HepG2 (cell line): ENCODE results near the gene ZC3H4. TPM values are rescaled to one million over a fixed set of nuclear protein-coding genes. Genes with fewer than 3 reads are reported as not detected.
A peak's percentile ranks its signal among the peaks of the same experiment; 100 is the strongest.

Source experiments
- ATAC-seq: fragments of 200-7000 bp; cut with Tn5 transposase; 3 replicates; pipeline ENCODE4 v1.9.1; 2020; ENCODE audit warnings: mild to moderate bottlenecking, moderate library complexity
- BruUV-seq: library from RNA; stranded (reverse); fragments of 400-500 nt; replicated peaks from 2 replicates; lab custom pipeline; 2021; lab: Mats Ljungman, UMichigan
- CTCF ChIA-PET: fragments of 300-600 bp; formaldehyde crosslinking; extraction: SDS; loops from one replicate; lab custom pipeline; 2021; ENCODE audit warnings: low total read pairs, inconsistent platforms, low intra/inter-chr PET ratio; lab: Yijun Ruan, JAX
- POLR2A ChIA-PET: fragments of 350-600 bp; sonication (Branson Sonifier 250); formaldehyde crosslinking; loops from one replicate; lab custom pipeline; 2020; ENCODE audit warnings: antibody characterized with exemption, inconsistent platforms; lab: Yijun Ruan, JAX
- DNase-seq: peaks from one replicate; pipeline ENCODE4 v3.0.0-alpha.2; 2015; ENCODE audit warnings: low spot score
- FAIRE-seq: peaks from 3 replicates; lab custom pipeline; 2011; peaks lifted over from hg19 to GRCh38; lab: Jason Lieb, UNC
- H2AFZ ChIP-seq: one replicate; pipeline ENCODE4 v1.6.1; 2011; ENCODE audit warnings: low read length, inconsistent platforms
- H3K27ac ChIP-seq: fragments of 300-600 bp; 3 replicates; pipeline ENCODE4 v1.8.0; 2011; ENCODE audit warnings: mixed run types, mild to moderate bottlenecking, mixed read lengths, low read length, inconsistent platforms; ENCODE audit not compliant: insufficient read depth; ENCODE audit errors: extremely low read length
- H3K27me3 ChIP-seq, 2 experiments: fragments of 200-600 bp in 1 of 2; 2 replicates in 1 of 2; 3 replicates in 1 of 2; pipeline versions ENCODE4 v1.6.0 to v1.8.0; 2011; ENCODE audit warnings: low read length in 2 of 2, mild to moderate bottlenecking in 2 of 2, moderate library complexity in 2 of 2, inconsistent platforms in 1 of 2; ENCODE audit not compliant: insufficient read depth in 2 of 2, control insufficient read depth in 1 of 2
- H3K36me3 ChIP-seq, 2 experiments: fragments of 200-600 bp in 1 of 2; replicated peaks in 1 of 2; 2 replicates in 1 of 2; 3 replicates in 1 of 2; pipeline versions ENCODE4 v1.5.1 to v1.8.0; 2011; ENCODE audit warnings: low read length in 2 of 2, inconsistent platforms in 1 of 2; ENCODE audit not compliant: insufficient read depth in 2 of 2, control insufficient read depth in 1 of 2
- H3K4me1 ChIP-seq: 2 replicates; pipeline ENCODE4 v1.5.1; 2012; ENCODE audit warnings: low read length, inconsistent platforms; ENCODE audit not compliant: insufficient read depth
- H3K4me2 ChIP-seq: 2 replicates; pipeline ENCODE4 v1.6.0; 2011; ENCODE audit warnings: low read depth, low read length, inconsistent platforms
- H3K4me3 ChIP-seq, 3 experiments: fragments of 200-600 bp in 1 of 3; sonication (generic), shearing (Covaris generic) in 1 of 3; replicated peaks in 1 of 3; 2 replicates each; pipeline ENCODE4 v1.5.1; 2011 to 2016; ENCODE audit warnings: low read length in 3 of 3, inconsistent platforms in 2 of 3, low read depth in 2 of 3, mild to moderate bottlenecking in 2 of 3, control low read depth in 1 of 3, mixed read lengths in 1 of 3; ENCODE audit not compliant: insufficient read depth in 1 of 3
- H3K79me2 ChIP-seq: one replicate; pipeline ENCODE4 v1.6.1; 2011; ENCODE audit warnings: low read length, inconsistent platforms; ENCODE audit not compliant: insufficient read depth
- H3K9ac ChIP-seq: 2 replicates; pipeline ENCODE4 v1.6.0; 2011; ENCODE audit warnings: mild to moderate bottlenecking, low read depth, low read length, inconsistent platforms; ENCODE audit not compliant: insufficient read depth
- H3K9me3 ChIP-seq: 2 replicates; pipeline ENCODE4 v1.5.1; 2012; ENCODE audit warnings: mild to moderate bottlenecking, low read length
- H4K20me1 ChIP-seq: 2 replicates; pipeline ENCODE4 v1.6.0; 2011; ENCODE audit warnings: inconsistent platforms, mild to moderate bottlenecking, low read length, moderate library complexity; ENCODE audit not compliant: insufficient read depth
- AGO2 ChIP-seq: fragments of 200-400 bp; formaldehyde crosslinking; optimal IDR thresholded peaks from 2 replicates; pipeline ENCODE3; 2017; ENCODE audit warnings: mild to moderate bottlenecking, low read depth, low read length, moderate library complexity
- ISL2 ChIP-seq: sonication (generic); formaldehyde crosslinking; IDR thresholded peaks from 2 replicates; pipeline ENCODE4 v1.5.0; 2020; ENCODE audit warnings: missing genetic modification reagents
- NCOA2 ChIP-seq: sonication (generic); formaldehyde crosslinking; IDR thresholded peaks from 2 replicates; pipeline ENCODE4 v1.8.0; 2022; ENCODE audit warnings: inconsistent platforms
- PRPF4 ChIP-seq: fragments of 200-400 bp; formaldehyde crosslinking; IDR thresholded peaks from 2 replicates; pipeline ENCODE4 v1.6.1; 2016; ENCODE audit warnings: low read length, low read depth; ENCODE audit not compliant: poor library complexity, severe bottlenecking
- TBP ChIP-seq: sonication (generic); formaldehyde crosslinking; IDR thresholded peaks from 2 replicates; pipeline ENCODE4 v1.5.0; 2020; ENCODE audit warnings: missing genetic modification reagents
- ZNF563 ChIP-seq: sonication (generic); formaldehyde crosslinking; IDR thresholded peaks from 2 replicates; pipeline ENCODE4 v1.8.0; 2022; ENCODE audit warnings: mild to moderate bottlenecking, moderate library complexity, missing genetic modification reagents
- WGBS: methylation state at CpG from one replicate; pipeline ENCODE4 v1.1.6; 2017; ENCODE audit warnings: low lambda C conversion rate; 5-methylcytosine and 5-hydroxymethylcytosine counted together
- in situ Hi-C: cut with HindIII; loops from 2 replicates; pipeline ENCODE4 v1.10.0; 2017; ENCODE audit warnings: low pct_unique_long_range_greater_than_20kb; ENCODE audit not compliant: extremely low pct_ligation_motif_present
- intact Hi-C: fragments of 100-400 bp; cut with micrococcal nuclease; formaldehyde crosslinking; loops from one replicate; pipeline ENCODE4 v1.10.0; 2022; ENCODE audit not compliant: unreplicated experiment
- polyA plus RNA-seq, 8 experiments: library from polyadenylated mRNA; depleted of rRNA in 3 of 8; stranded (reverse) in 7 of 8; unstranded in 1 of 8; fragments of >200 nt; fragmentation: Illumina TruSeq in 4 of 8; extraction: Trizol in 4 of 8; gene quantifications; 2 replicates each; pipeline versions ENCODE4 v1.2.1 to v1.2.3, GENCODE V29; 2011 to 2016; ENCODE audit warnings: low read depth in 4 of 8, missing spikeins in 1 of 8, mixed read lengths in 1 of 8; ENCODE audit not compliant: insufficient read depth in 1 of 8
- total RNA-seq, 5 experiments: library from RNA; depleted of rRNA; stranded (reverse); fragments of >200 nt; fragmentation: Illumina TruSeq; extraction: Trizol; gene quantifications; 2 replicates each; pipeline ENCODE4 v1.2.3, GENCODE V29; 2016; ENCODE audit warnings: low read depth in 1 of 5
- TF ChIP-seq, protein P1 (sequence below): sonication (generic); formaldehyde crosslinking; IDR thresholded peaks from 2 replicates; pipeline ENCODE4 v1.4.0; 2020; ENCODE audit warnings: low read depth, missing genetic modification reagents
- TF ChIP-seq, protein P2 (sequence below): sonication (generic); formaldehyde crosslinking; IDR thresholded peaks from 2 replicates; pipeline ENCODE4 v1.8.0; 2022; ENCODE audit warnings: missing genetic modification reagents, mild to moderate bottlenecking, borderline replicate concordance

Gene ZC3H4
- total and polyA plus RNA-seq, 2 of the 13 experiments (the other 11 are each of a cell fraction or from before 2014, with no cell fraction given): 1.8 to 10.7 TPM

DNA sequence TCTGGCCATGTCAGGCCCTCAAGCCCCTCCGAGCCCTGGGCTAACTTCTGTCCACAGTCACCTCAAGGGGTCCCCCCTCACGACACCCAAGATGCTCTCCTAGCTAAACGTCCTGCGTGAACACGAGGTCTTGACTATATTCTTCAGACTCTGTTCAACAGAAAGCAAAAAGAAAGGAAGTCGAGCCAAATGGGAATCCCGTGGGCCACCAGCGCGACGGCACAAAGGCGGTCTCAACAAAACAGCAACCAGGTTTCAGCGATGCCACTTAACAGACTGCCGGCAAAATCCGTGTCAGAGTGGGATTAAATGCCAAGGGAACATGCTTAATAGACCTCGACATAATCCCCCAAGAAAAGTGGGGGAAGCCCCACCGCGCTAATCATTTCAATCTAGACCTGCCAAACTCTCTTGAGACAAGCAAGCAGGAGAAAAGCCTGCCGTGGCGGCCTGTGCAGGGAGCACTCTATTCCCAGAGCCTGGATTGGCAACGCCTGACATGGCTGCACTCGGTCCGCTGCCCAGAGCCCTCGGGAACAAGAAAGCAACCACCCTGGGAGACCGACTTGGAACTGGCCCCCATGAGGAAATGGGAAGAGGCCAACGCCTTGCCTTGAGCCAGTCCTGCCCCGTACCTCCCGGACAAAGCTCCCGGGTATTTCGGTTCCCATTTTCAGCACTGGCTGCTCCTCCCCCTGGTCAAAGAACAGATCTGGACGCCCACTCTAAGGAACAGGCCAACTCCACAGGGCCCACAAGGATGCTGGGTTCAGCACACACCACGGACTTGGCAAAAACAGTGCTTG lies 16.0 kb downstream of the ZC3H4 start:
- in situ Hi-C loops (no loop called here), intact Hi-C loops (no loop called here)
- no peak for DNase-seq
- Histone ChIP-seq H2AFZ (no peak overlapping the region), H3K4me1 (peaks cover 74% of the 10 kb centered on the region), H3K79me2 (peaks cover 63% of the 10 kb centered on the region), H3K4me3 (no peak overlapping the region; a peak in 1 of 6 replicates), H3K9ac (peak overlapping the region; percentile 72; the same call in 1 of the 2 replicates), H4K20me1 (no peaks in the 10 kb centered on the region), H3K36me3 (peaks cover 5 to 19% of the 10 kb centered on the region in 2 experiments), H3K27ac (peak overlapping the region; percentile 91), H3K4me2 (0 out of 2 replicates have a peak overlapping the region, but pooled peaks have one; percentile 70), H3K9me3 (no peaks in the 10 kb centered on the region), H3K27me3 (no peaks in the 10 kb centered on the region)
- ChIA-PET CTCF (no interaction called here), POLR2A (interaction anchor here (11.1 kb wide), 1 partner anchor 14 kb away, joined by 456 read pairs; the partner anchor contains the start of gene ZC3H4)
- TF ChIP-seq AGO2 (peak; percentile 49), PRPF4 (peak; percentile 77), ZNF563 (CRISPR knock-in tag) (no peak), ISL2 (CRISPR knock-in tag) (no peak), TBP (CRISPR knock-in tag) (no peak), NCOA2 (CRISPR knock-in tag) (0 out of 2 replicates have a peak, but pooled peaks have one; percentile 1)
- TF ChIP-seq, protein P1, sequence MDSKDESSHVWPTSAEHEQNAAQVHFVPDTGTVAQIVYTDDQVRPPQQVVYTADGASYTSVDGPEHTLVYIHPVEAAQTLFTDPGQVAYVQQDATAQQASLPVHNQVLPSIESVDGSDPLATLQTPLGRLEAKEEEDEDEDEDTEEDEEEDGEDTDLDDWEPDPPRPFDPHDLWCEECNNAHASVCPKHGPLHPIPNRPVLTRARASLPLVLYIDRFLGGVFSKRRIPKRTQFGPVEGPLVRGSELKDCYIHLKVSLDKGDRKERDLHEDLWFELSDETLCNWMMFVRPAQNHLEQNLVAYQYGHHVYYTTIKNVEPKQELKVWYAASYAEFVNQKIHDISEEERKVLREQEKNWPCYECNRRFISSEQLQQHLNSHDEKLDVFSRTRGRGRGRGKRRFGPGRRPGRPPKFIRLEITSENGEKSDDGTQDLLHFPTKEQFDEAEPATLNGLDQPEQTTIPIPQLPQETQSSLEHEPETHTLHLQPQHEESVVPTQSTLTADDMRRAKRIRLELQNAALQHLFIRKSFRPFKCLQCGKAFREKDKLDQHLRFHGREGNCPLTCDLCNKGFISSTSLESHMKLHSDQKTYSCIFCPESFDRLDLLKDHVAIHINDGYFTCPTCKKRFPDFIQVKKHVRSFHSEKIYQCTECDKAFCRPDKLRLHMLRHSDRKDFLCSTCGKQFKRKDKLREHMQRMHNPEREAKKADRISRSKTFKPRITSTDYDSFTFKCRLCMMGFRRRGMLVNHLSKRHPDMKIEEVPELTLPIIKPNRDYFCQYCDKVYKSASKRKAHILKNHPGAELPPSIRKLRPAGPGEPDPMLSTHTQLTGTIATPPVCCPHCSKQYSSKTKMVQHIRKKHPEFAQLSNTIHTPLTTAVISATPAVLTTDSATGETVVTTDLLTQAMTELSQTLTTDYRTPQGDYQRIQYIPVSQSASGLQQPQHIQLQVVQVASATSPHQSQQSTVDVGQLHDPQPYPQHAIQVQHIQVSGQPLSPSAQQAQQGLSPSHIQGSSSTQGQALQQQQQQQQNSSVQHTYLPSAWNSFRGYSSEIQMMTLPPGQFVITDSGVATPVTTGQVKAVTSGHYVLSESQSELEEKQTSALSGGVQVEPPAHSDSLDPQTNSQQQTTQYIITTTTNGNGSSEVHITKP (CRISPR knock-in tag): no peak
- TF ChIP-seq, protein P2, sequence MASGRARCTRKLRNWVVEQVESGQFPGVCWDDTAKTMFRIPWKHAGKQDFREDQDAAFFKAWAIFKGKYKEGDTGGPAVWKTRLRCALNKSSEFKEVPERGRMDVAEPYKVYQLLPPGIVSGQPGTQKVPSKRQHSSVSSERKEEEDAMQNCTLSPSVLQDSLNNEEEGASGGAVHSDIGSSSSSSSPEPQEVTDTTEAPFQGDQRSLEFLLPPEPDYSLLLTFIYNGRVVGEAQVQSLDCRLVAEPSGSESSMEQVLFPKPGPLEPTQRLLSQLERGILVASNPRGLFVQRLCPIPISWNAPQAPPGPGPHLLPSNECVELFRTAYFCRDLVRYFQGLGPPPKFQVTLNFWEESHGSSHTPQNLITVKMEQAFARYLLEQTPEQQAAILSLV (CRISPR knock-in tag): 0 out of 2 replicates have a peak, but pooled peaks have one; percentile 22
- no peak for ATAC-seq
- BruUV-seq: no TSS peak
- FAIRE-seq: no peak
- WGBS: 88% methylated on average over 26 of the region's 31 CpGs
